ENCODE measurements around the gene URB2. TPM values are rescaled to one million over a fixed set of nuclear protein-coding genes. Genes with fewer than 3 reads are reported as not detected.

URB2 gene
- total RNA-seq (12.4 and 12.7 TPM in 2 replicates), polyA plus RNA-seq (4.3 and 4.7 TPM in 2 replicates), polyA minus RNA-seq (14.9 and 15.4 TPM in 2 replicates), Bru-seq, nascent RNA (percentile 75 among the genes with signal in this experiment), BruChase-seq, experiment 1, labeled RNA remaining after a 6-hour chase (percentile 60 among the genes with signal in this experiment), BruChase-seq, experiment 2, labeled RNA remaining after a 2-hour chase (percentile 75 among the genes with signal in this experiment)
- polyA plus RNA-seq (2011; cell fraction: cytosol; rRNA removed), result 4.7 and 4.8 TPM in 2 replicates
- 9.7 and 10.6 TPM in 2 replicates for polyA plus RNA-seq (2011; cell fraction: nucleus; rRNA removed)
- 4.8 and 7.2 TPM in 2 replicates for polyA plus RNA-seq (2012)
- 20.4 TPM for polyA minus RNA-seq (2011; cell fraction: cytosol; rRNA and poly(A)+ RNA removed)
- 12.4 and 16.0 TPM in 2 replicates for polyA minus RNA-seq (2011; cell fraction: nucleus; rRNA and poly(A)+ RNA removed)
- long read RNA-seq, full-length matches to known transcripts, result 12 of 40 reads
- long read RNA-seq, partial matches to known transcripts, result 3 of 40 reads
- long read RNA-seq, other reads (novel, unspliced or antisense), result 25 of 40 reads

GRCh38 chr1:229625915-229626831 is at the start of gene URB2, which contains the start of gene TAF5L:
TSS of gene URB2 (plus strand) at chr1:229626247. CDS start at chr1:229627634, 1,387 bp downstream.
TSS of gene TAF5L (minus strand) at chr1:229626122. CDS start at chr1:229614482, 11,640 bp downstream.
- DNase-seq (ENCODE audit: low read depth, low spot score), result peak; percentile 84
- dilution Hi-C loops (cut with MboI; ENCODE audit: extremely low pct_ligation_motif_present, low sequenced_read_pairs) (no loop called here), intact Hi-C loops (cut with micrococcal nuclease) (loop anchor here (1.0 kb wide), 5 partner anchors 10 to 644 kb away; partner anchors contain the start of gene NUP133)
- BruUV-seq (replicated peaks), result no TSS peak
- peaks cover 86% of the 10 kb centered on the region for H3K79me2 ChIP-seq (ENCODE audit: control insufficient read depth, insufficient read depth, low read length)
- CTCF ChIA-PET, result interaction anchor here (0.8 to 7.4 kb wide), 6 partner anchors 47 to 589 kb away, joined by 3 to 69 read pairs (median 4); partner anchors contain the start of gene ABCB10
- H3K4me3 ChIP-seq (replicated peaks in 1 of 3; ENCODE audit: insufficient read depth in 1 of 3, low read depth in 1 of 3, low read length in 3 of 3), result peak within 1 kb of the TSS; percentile 75 to 98 (median 96)
- TF ChIP-seq POLR2A (IDR thresholded peaks at IDR 0.05; ENCODE audit: low read depth, low read length) (peak; percentile 69), MAX (IDR thresholded peaks at IDR 0.05; ENCODE audit: insufficient read depth, insufficient read length) (peak; percentile 86), POLR2AphosphoS5 (IDR thresholded peaks at IDR 0.05; ENCODE audit: insufficient read depth, low read depth, low read length) (peak; percentile 87), MYC (IDR thresholded peaks at IDR 0.05; ENCODE audit: low read depth, low read length) (peak; percentile 95), CTCF (IDR thresholded peaks at IDR 0.05; ENCODE audit: extremely low read depth in 1 of 2, insufficient read depth in 1 of 2, low read depth in 1 of 2, low read length in 2 of 2) (no peak)
- peak; percentile 65 for FAIRE-seq
- H3K4me1 ChIP-seq (ENCODE audit: control insufficient read depth, extremely low read depth, insufficient read depth, low read length), result peaks cover 16% of the 10 kb centered on the region
- H3K9me3 ChIP-seq (replicated peaks; ENCODE audit: control insufficient read depth, insufficient read depth, low read length), result no peaks in the 10 kb centered on the region
- H2AFZ ChIP-seq (ENCODE audit: low read depth, low read length), result peak within 1 kb of the TSS; percentile 92
- H3K27ac ChIP-seq (ENCODE audit: insufficient read depth, low read depth, low read length), result peak within 1 kb of the TSS; percentile 41
- no peaks in the 10 kb centered on the region for H4K20me1 ChIP-seq (replicated peaks; ENCODE audit: control insufficient read depth, extremely low read depth, insufficient read depth, low read length)
- H3K9me1 ChIP-seq (replicated peaks; ENCODE audit: control insufficient read depth, extremely low read depth, insufficient read depth, low read length), result no peaks in the 10 kb centered on the region
- H3K4me2 ChIP-seq (ENCODE audit: insufficient read depth, low read length), result peak within 1 kb of the TSS; percentile 89
- H3K9ac ChIP-seq (replicated peaks; ENCODE audit: extremely low read depth, insufficient read depth, low read length), result peak within 1 kb of the TSS; percentile 70
- H3K36me3 ChIP-seq (ENCODE audit: control insufficient read depth in 2 of 2, extremely low read depth in 1 of 2, insufficient read depth in 2 of 2, low read length in 2 of 2), result no peaks in the 10 kb centered on the region
- H3K27me3 ChIP-seq (ENCODE audit: control insufficient read depth in 2 of 2, insufficient read depth in 2 of 2, low read length in 2 of 2), result no peaks in the 10 kb centered on the region
- POLR2A ChIA-PET, result interaction anchor here (0.6 to 0.9 kb wide), 2 partner anchors 67 to 69 kb away, joined by 3 to 4 read pairs; partner anchors contain the start of gene ABCB10

Measured in endothelial cell of umbilical vein (primary cell).